GM12891 (cell line): ENCODE measurements around the gene CLCA1.

Experiments
- PAX5 ChIP-seq: IDR thresholded peaks from 2 replicates; pipeline ENCODE4 v1.6.1; 2011; ENCODE audit warnings: low read length, moderate library complexity, mild to moderate bottlenecking; ENCODE audit not compliant: insufficient read depth, severe bottlenecking
- POLR2A ChIP-seq: IDR thresholded peaks from 2 replicates; pipeline ENCODE4 v1.6.1; 2011; ENCODE audit warnings: low read depth, low read length, control low read depth
- POLR2AphosphoS5 ChIP-seq: IDR thresholded peaks from 2 replicates; pipeline ENCODE4 v1.6.1; 2011; ENCODE audit warnings: low read depth, low read length, control low read depth
- POU2F2 ChIP-seq: IDR thresholded peaks from 2 replicates; pipeline ENCODE4 v1.6.1; 2011; ENCODE audit warnings: low read depth, mild to moderate bottlenecking, control low read depth, low read length, moderate library complexity
- TAF1 ChIP-seq: IDR thresholded peaks from 2 replicates; pipeline ENCODE4 v1.6.1; 2011; ENCODE audit warnings: low read depth, low read length, control low read depth

- TF ChIP-seq POLR2A (no peak), TAF1 (no peak), POLR2AphosphoS5 (no peak), POU2F2 (no peak), PAX5 (no peak)
These were observed 20.1 kb upstream of the CLCA1 start for GRCh38 chr1:86448670-86449069.
